ENCODE results near the gene SAT1. TPM values are rescaled to one million over a fixed set of nuclear protein-coding genes. Genes with fewer than 3 reads are reported as not detected.

The SAT1 gene
- total RNA-seq, 1 donor from 2014 or later: 716 TPM

GRCh38 chrX:23756165-23756564, 26.8 kb upstream of the SAT1 start:
- Histone ChIP-seq H3K9me3 (no peaks in the 10 kb centered on the region), H3K4me1 (no peaks in the 10 kb centered on the region), H3K4me3 (no peak overlapping the region), H3K27me3 (ENCODE audit: low read depth) (no peaks in the 10 kb centered on the region), H3K27ac (no peak overlapping the region), H3K36me3 (no peaks in the 10 kb centered on the region)
- ATAC-seq: peak; percentile 62 to 63
- peak; percentile 49 for DNase-seq
- TF ChIP-seq CTCF (IDR thresholded peaks at IDR 0.05): peak; percentile 41
- intact Hi-C loops (cut with DNase I): no loop called here

- no peak for TF ChIP-seq CTCF (IDR thresholded peaks at IDR 0.05)
- Histone ChIP-seq H3K27me3 (ENCODE audit: low read depth) (no peaks in the 10 kb centered on the region), H3K9me3 (no peaks in the 10 kb centered on the region), H3K36me3 (no peaks in the 10 kb centered on the region), H3K4me1 (no peaks in the 10 kb centered on the region), H3K27ac (no peak overlapping the region), H3K4me3 (no peak overlapping the region)
- intact Hi-C loops (cut with DNase I): no loop called here
- DNase-seq (no peak), ATAC-seq (no peak)
These were observed 23.2 kb upstream of the SAT1 start for GRCh38 chrX:23759821-23760220.

GRCh38 chrX:23764188-23764984, 18.6 kb upstream of the SAT1 start:
- no peaks in the 10 kb centered on the region for H3K27me3 ChIP-seq (ENCODE audit: low read depth)
- no peaks in the 10 kb centered on the region for H3K36me3 ChIP-seq
- no peaks in the 10 kb centered on the region for H3K4me1 ChIP-seq
- intact Hi-C loops (cut with DNase I): no loop called here
- H3K27ac ChIP-seq: no peak overlapping the region
- no peaks in the 10 kb centered on the region for H3K9me3 ChIP-seq
- no peak overlapping the region for H3K4me3 ChIP-seq
- DNase-seq (no peak), ATAC-seq (no peak)
- no peak for TF ChIP-seq CTCF (IDR thresholded peaks at IDR 0.05)

GRCh38 chrX:23765449-23765848, 17.5 kb upstream of the SAT1 start:
- no peaks in the 10 kb centered on the region for H3K27me3 ChIP-seq (ENCODE audit: low read depth)
- no peak overlapping the region for H3K4me3 ChIP-seq
- DNase-seq: no peak
- TF ChIP-seq CTCF (IDR thresholded peaks at IDR 0.05): no peak
- no peaks in the 10 kb centered on the region for H3K9me3 ChIP-seq
- no peak for ATAC-seq
- H3K4me1 ChIP-seq: no peaks in the 10 kb centered on the region
- H3K27ac ChIP-seq: no peak overlapping the region
- intact Hi-C loops (cut with DNase I): no loop called here
- no peaks in the 10 kb centered on the region for H3K36me3 ChIP-seq

GRCh38 chrX:23765868-23766267, 17.1 kb upstream of the SAT1 start:
- DNase-seq: no peak
- no peaks in the 10 kb centered on the region for H3K9me3 ChIP-seq
- no peak for TF ChIP-seq CTCF (IDR thresholded peaks at IDR 0.05)

More at GRCh38 chrX:23765868-23766267, 17.1 kb upstream of the SAT1 start:
- Histone ChIP-seq H3K36me3 (no peaks in the 10 kb centered on the region), H3K27me3 (ENCODE audit: low read depth) (no peaks in the 10 kb centered on the region), H3K27ac (no peak overlapping the region), H3K4me1 (no peaks in the 10 kb centered on the region), H3K4me3 (no peak overlapping the region)
- no peak for ATAC-seq
- intact Hi-C loops (cut with DNase I): no loop called here

All from lower lobe of right lung (tissue), 2 donors.